ENCODE measurements around the gene HNF4A.

The HNF4A gene

DNA sequence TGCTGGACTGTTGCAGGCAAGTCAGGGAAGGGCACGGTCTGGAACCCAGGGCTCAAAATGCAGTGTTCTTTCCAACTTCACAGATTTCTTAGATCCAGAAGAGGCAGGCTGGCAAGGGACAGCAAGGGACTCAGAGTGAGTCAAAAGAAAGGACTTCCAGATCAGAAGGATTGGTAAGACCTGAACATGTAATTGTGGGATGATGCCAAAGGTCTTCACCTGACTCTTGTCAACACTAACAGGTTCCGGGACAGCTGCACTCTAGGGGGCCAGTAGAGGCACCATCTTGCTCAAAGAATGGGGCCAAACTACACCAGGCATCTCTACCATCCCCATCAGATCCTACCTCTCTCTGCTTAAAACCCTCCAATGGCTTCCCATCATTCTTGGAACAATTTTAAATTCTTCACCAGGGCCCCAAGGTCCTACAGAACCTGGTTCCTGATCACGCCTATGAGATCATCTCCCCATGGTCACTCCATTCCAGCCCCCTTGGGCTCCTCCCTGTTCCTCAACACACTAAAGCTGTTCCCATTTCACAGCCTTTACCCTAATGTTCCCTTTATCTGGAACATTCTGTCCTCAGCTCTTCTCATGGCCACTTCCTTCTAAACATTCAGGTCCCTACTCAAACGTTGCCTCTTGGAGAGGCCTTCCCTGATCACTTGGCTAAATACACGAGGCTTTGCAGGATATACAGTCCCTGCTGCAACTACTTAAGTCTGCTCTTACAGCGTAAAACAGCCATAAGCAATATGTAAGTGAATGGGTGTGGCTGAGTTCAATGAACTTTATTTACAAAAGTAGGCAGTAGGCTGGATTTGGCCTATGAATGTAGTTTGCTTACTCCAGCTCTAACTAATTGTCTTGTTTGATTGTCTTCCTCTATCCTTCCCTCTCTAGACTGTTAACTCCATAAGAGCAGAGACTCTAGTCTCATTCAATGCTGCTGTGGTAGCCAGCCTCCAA, 90.5 kb downstream of the HNF4A start:
- no peak for DNase-seq (ENCODE audit: low spot score)

DNA sequence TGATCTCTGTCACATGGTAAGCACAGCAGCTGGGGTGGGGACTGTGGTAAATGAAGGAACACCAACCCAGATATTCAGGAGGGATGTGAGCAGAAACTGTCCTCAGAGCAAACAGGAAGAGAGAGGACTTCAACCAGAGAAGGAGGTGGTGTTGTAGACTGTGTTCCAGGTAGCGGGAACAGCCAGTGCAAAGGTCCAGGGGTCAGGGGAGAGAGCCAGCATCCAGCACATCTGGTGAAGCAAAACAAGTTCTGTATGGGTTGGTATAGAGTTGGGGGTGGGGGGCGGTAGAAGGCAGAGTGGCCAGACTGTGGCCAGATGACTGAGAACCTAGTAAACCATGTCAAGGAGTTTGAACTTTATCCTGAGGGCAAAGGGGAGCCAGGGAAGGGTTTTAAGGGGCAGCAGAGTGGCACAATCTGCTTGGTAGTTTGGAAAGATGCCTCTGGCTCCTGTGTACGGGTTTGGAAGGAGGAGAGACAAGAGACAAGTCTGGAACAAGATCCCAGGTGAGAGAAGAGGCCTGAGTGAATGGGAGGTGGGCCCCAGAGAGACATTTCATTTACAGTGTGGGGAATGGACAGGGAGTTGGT, 92.4 kb downstream of the HNF4A start:
- DNase-seq (ENCODE audit: low spot score), result no peak

DNA sequence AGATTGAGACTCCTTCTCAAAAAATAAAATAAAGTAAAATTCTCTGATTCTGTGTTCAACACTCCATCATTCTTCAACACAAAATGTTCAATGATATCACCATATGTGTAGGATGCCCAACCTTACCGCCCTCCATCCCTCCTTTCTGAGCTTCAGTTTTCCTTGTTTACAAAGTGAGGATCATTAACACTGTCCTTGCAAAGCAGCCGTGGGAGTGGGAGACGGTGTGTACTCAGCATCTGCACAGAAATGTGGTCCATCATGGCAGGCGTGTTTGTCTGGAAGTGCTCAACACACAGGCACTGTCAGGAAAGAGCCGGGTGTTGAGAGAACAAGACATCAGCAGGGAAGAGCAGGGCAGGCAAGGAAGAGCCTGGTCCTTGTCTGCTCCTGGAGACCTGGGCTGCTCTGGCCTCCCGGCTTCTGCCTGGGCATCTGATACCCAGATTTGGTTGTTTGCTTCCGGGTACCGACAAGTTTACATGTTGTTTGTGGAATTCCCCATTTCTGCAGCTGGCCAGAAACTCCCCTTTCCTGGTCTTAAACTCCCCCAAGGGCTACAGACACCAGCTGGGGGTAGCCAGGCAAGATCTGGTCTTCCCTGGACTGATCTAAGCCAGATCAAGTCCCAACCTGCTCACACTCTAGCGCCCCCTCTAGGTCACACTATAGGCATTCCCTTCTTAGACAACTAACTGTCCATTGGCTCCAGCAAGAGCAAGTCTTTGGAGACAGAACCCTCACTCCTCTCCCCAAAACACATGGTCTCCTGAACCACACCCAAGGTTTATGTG, 93.5 kb downstream of the HNF4A start:
- peak; percentile 55 for DNase-seq (ENCODE audit: low spot score)

DNA sequence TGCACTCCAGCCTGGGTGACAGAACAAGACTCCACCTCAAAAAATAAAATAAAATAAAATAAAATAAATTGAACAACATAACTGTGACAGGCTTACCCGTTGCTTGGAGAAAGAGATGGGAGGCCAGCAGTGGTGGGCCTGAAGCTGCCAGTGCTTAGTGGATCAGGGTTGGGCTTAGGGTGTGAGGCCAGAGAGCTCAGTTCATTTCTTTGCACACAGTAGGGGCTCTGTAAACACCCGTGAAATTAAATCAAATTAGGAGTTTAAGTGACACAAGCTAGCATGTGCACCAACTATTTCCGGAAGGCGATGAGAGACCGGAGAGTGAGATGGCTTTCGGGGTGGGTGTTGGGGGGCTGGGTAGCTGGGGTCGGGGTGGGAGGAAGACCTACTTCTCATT, 94.4 kb downstream of the HNF4A start:
- DNase-seq (ENCODE audit: low spot score), result no peak

DNA sequence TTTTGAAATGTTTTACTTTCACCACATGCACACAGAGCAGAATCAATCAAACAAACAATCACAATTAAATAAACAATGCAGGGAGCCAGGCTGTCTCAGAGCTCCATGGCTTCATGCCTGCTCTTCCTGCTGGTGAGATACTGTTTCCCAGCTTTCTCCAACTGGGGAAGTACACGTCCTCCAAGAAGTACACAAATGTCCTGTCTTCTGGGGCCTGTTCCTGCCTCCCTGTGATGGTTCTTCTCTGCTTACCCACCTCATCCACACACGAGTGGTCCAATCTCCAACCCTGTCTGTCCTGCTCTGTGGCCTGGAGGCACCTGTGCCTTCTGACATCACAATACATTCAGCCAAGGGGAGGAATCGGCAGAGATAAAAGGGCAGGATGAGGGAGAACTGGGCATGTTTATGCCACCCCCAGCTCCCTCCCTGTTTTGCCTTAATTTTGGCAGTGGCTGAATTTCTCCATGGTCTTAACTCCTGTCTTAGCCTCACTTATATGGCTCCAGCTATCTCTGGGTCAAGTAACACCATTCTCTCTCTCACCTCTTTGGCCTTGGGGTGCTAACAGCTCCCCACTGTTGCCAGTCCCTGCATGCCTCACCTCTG, 94.9 kb downstream of the HNF4A start:
- no peak for DNase-seq (ENCODE audit: low spot score)

DNA sequence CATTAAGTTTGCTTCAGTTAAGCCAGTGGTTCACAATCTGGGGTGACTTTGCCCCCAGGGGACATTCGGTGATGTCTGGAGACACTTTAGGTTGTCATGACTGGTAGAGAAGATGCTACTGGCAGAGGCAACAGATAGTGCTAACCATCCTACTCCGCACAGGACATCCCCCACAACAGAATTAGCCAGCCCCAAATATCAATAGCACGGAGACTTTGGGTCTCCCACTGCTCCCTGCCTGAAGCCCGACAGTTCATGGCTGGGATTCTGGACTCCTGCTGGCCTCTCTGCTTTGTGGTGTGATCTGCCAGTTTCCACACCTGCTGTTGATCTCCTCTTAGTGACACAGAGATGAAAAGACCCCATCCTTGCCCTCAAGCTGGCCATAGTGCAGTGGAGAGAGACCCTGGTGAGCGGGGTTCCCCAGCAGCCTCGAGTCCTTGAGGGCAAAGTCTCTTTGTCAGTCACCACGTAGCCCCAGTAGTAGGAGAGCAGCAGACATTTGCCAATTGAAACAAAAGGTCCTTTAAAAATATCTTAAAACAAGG, 95.5 kb downstream of the HNF4A start:
- no peak for DNase-seq (ENCODE audit: low spot score)

DNA sequence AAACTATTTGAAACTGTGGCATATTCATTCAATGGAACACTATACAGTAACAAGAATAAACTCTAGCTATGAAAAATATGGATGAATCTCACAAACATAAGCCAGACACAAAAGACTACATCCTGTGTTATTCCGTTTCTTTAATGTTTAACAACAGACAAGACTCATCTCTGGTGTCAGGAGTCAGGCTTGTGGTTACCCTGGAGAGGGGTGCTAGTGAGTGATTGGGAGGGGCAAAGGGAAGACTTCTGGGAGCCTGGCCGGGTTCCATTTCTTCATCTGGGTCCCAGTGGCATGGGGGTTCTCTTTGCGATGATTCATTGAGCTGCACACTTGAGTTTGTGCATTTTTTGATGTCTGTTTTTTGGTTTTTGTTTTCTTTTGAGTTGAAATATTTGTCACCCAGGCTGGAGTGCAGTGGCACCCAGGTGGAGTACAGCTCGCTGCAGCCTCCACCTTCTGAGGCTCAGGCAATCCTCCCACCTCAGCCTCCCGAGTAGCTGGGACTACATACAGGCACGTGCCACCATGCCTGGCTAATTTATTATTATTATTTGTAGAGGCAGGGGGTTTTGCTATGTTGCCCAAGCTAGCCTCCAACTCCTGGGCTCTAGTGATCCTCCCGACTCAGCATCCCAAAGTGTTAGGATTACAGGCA, 98.9 kb downstream of the HNF4A start:
- no peak for DNase-seq (ENCODE audit: low spot score)

DNA sequence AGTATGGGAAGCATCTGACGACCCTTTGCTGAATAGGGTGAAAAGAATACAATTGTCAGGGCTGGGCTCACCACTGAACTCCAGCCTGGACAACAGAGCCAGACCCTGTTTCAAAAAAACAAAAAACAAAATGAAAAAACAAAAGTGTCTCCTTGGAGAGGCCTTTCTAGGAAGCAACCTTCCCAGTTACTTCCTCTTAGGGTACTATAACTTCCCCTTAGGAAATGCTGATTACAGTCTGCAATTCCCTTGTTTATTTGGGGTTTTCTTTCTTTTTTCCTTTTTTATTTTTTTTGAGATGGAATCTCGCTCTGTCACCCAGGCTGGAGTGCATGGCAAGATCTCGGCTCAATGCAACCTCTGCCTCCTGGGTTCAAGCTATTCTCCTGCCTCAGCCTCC, 99.6 kb downstream of the HNF4A start:
- no peak for DNase-seq (ENCODE audit: low spot score)

DNA sequence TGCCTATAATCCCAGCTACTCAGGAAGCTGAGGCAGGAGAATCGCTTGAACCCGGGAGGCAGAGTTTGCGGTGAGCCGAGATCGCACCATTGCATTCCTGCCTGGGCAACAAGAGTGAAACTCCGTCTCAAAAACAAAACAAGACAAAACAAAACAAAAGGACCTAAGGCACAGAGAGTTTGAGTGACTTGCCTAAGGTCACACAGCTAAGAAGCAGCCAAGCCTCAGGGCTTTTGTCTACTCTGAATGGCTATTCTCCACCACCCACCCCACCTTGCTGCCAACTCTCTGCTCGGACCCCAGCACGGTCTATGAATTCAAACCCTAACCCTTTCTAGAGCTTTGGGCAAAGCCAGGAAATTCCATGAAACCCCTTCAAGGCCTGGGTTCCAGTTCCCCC, 101.1 kb downstream of the HNF4A start:
- DNase-seq (ENCODE audit: low spot score), result no peak

DNA sequence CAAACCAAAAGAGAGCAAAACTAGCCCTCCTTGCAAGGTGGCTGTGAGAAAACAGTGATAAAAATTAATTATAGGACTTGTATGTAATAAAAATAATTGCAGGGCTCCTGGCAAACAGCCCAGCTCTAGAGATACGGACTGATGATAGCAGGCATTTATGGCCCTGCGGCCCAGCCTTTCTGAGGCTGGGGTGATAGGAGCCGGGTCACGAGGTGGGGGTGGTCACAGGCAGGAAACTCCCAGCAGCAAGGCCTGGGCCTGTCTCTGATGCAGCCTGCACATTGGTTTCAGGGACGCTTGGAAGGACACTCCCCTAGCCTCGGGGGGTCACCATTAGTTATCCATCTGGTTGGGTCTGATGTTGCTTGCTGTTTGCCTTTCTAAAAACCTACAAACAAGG, 101.5 kb downstream of the HNF4A start:
- peak; percentile 78 for DNase-seq (ENCODE audit: low spot score)

DNA sequence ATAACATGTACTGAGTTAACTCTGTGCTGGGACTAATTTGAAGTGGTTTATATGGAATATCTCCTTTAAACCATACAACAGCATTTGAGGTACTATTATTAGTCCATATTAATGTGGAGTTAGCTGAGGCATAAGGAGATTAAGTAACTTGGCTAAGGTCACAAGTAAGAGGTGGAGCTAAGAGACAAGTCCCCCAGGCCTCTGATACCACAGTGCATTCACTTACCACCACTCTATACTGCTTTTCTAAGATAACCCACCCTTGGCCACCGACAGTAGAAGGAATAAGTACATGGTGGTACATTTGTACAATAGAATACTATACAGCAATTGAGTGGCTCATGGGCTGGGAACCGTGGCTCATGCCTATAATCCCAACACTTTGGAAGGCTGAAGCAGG, 103.8 kb downstream of the HNF4A start:
- peak; percentile 58 for DNase-seq (ENCODE audit: low spot score)

DNA sequence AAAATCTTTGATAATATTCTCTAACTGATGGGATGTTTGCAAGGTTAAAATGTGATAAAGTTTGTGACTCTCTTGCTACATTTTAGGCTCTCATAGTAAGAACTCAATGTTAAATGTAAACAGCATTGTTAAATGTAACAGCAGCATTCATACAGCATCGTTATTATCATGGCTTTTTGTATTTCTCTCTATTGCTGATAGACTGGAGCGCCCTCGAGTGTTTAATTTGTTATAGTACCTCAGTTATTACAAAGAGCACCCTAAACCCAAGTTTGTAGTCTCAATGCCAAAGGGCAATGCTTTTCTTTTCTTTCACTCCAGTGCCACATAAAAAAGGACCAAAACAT, 105.3 kb downstream of the HNF4A start:
- peak; percentile 78 for DNase-seq (ENCODE audit: low spot score)

DNA sequence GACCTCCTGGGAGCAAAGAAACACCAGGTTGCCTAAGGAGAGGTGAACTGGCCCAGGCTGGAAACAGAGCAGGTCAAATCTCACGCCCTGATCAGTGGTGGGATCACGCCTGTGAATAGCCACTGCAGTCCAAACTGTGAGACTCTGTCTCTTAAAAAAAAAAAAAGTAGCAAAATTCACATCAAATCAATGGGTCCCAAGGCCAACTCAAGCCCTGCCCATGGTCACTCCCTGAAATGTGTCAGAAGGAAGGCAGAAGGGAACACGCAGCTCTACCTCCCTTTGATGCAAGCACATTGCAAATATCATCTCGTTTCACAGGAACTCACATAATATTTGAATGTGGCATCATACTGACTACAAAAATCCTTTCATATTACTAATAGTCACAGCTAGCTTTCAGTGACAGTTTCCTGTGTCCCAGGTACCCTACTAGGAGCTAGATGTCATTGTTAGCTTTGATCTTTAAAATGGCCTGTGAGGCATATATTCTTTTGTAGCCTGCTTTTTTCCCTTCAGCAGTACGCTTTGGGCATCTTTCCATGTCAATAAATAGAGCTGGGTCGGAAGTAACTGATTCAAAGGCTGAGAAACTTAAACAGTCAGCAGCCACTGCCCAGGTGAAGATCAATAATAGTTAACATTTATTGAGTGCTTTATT, 105.8 kb downstream of the HNF4A start:
- no peak for DNase-seq (ENCODE audit: low spot score)

DNA sequence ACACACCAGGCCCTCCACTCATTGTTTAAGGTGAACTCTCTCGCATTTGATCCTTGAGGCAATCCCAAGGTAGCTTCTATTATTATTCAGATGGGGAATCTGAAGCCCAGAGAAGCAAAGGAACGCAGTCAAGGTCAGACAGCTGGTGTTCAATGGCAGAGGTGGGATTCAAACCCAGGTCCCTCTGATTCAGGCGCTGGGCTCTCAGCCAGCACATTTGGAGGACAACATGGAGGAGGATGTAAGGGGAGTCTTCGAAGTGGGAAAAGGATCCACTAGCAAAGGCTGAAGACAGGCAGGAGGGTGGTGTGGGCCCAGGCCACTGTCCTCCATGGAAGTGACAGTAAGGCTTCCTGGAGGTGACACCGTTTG, 106.3 kb downstream of the HNF4A start:
- DNase-seq (ENCODE audit: low spot score), result no peak

DNA sequence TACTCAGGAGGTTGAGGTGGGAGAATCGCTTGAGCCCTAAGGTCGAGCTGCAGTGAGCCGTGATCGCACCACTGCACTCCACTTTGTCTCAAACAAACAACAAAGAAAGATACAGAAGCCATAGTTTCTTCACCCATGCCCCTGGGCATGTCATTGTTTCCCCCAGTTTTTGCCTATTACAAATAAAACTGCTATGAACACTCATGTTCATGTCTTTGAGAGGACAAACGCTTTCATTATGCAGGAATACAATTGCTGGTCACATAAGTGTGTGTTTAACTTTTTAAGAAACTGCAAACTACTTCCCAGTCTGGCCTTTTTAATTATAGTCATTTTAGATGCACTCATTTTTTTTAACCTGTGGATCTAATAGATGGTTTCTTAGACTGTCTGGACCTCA, 108.0 kb downstream of the HNF4A start:
- no peak for DNase-seq (ENCODE audit: low spot score)

DNA sequence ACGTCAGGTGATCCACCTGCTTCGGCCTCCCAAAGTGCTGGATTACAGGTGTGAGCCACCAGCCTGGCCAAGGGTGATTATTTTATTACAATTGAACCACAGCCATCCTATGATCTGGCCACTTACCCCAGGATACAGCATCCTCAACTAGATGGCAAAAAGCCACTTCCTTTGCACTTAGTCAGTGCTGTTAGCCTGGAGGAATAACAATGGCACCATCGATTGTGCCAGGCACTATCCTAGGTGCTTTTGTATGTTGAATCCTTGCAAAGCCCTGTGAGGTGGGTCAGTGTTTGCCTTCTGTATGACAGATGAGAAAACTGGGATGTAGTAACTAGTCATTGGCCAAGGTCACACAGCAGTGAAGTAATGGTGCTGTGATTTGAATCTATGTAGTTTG, 109.0 kb downstream of the HNF4A start:
- DNase-seq (ENCODE audit: low spot score), result no peak

DNA sequence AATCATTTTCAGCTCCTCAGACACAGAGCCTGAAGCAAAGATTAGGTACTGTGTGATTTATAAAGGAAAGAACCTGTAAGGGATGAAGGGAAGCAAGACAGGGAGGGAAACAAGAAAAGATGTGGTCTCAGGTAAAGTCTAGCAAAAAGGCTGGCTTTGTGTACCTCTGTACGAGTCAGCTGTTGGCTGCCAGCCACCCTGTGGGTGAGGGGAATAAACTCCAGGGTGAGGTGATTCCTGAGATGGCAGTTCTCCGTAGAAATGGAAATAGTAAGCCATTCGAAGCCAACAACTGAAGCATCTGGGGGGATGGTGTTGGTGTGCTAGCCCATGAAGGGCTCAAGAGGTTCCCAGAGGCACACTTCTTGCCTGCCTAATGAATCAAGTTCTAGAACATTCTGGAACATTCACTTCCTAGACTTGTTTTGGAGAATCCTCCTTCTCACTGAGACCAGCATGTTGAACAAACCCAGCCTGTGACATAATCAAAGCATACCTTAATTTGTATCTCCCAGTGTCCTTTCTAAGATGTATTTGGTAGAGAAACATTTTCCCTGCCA, 109.6 kb downstream of the HNF4A start:
- no peak for DNase-seq (ENCODE audit: low spot score)

DNA sequence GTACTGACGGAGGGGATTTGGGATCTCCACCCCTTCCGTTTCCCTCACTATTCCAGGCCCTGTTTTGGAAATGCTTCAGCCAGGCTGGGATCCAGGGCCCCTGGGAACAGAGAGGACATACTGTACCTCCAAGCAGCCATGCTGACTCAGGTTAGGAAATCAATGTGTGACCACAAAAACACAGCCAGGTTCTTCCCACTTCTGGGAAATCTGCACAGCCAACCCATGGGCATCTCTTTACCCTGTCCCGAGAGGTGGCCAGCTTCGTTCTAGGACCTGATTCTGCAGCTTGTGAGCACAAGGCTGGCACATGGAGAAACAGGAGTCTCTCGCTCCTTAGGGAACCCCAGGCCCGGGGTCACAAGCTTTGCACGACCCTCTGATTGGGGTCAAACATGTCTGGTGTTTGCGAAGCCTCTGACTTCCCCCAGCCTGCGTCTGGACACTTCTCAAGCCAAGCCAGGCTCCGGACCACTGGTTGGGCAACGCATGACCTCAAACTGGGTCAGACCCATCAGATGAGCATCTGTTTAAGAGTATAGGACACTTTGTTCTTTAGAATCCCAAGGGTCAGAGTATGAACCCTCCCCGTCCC, 111.9 kb downstream of the HNF4A start:
- no peak for DNase-seq (ENCODE audit: low spot score)

DNA sequence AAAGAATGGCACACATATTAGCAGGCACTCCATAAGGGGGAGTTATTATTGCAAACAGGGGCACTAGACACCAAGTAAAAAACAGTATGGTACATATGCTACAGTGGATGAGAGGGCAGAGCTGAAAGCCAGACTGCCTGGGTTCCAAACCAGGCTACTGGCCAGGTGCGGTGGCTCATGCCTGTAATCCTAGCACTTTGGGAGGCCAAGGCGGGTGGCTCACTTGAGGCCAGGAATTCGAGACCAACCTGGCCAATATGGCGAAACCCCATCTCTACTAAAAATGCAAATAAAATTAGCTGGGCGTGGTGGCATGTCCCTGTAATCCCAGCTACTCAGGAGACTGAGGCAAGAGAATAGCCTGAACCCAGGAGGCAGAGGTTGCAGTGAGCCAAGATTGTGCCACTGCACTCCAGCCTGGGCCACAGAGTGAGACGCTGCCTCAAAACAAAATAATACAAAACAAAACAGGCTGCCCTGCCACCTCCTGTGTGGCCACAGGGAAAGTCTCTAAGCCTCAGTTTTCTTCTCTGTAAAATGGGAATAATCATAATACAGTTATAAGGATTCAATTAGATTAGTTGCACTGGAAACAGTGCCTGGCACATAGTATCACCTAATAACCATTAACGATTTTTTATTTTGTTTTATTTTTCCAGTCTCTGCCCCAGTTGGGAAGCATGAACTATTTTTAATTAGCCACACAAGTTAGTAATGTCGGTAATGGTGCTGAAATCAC, 112.7 kb downstream of the HNF4A start:
- no peak for DNase-seq (ENCODE audit: low spot score)

DNA sequence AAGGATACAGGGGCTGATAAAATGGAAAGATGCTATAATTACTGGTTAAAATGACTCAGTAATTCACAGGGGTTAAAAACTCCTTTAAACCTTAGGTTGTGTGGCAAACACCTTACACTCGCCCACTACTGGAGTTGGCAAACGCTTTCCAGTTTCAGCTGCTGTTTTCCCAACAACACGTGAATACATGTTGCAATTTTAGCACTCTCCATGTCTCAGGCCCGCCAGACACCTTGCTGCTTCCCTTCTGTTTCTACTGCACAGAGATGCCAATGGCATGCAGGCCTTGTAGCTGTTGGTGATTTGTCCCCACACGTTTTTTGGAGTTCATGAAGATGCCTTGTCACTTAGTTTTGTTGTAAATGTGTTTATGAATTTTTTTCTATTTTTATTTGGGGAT, 114.8 kb downstream of the HNF4A start:
- no peak for DNase-seq (ENCODE audit: low spot score)
